Endothelial cell of umbilical vein (primary cell): Measurements from ENCODE around the gene OSBPL6. TPM values are rescaled to one million over a fixed set of nuclear protein-coding genes. Genes with fewer than 3 reads are reported as not detected.

Experiments
- BruUV-seq: library from RNA; stranded (reverse); fragments of 400-500 nt; replicated peaks from 2 replicates; lab custom pipeline; 2021; lab: Mats Ljungman, UMichigan
- CTCF ChIA-PET: fragments of 300-600, 350-600 bp; sonication (Branson Sonifier 250); formaldehyde crosslinking; loops from one replicate; lab custom pipeline; 2021; ENCODE audit warnings: antibody characterized with exemption, inconsistent platforms; lab: Charles Lee
- POLR2A ChIA-PET: fragments of 300-600, 350-600 bp; sonication (Branson Sonifier 250); formaldehyde crosslinking; loops from one replicate; lab custom pipeline; 2021; ENCODE audit warnings: antibody characterized with exemption, inconsistent platforms; lab: Charles Lee
- DNase-seq: peaks from one replicate; pipeline ENCODE4 v3.0.0-alpha.2; 2011; ENCODE audit warnings: low read depth, low spot score
- FAIRE-seq: peaks from 2 replicates; lab custom pipeline; 2011; peaks lifted over from hg19 to GRCh38; lab: Jason Lieb, UNC
- H2AFZ ChIP-seq: 2 replicates; pipeline ENCODE4 v1.6.0; 2012; ENCODE audit warnings: low read depth, low read length, control low read depth, inconsistent platforms
- H3K27ac ChIP-seq: 2 replicates; pipeline ENCODE4 v1.5.1; 2011; ENCODE audit warnings: low read depth, mild to moderate bottlenecking, control low read depth, low read length, moderate library complexity; ENCODE audit not compliant: insufficient read depth
- H3K27me3 ChIP-seq, 2 experiments: 2 replicates each; pipeline versions ENCODE4 v1.6.0 to v1.6.1; 2011; ENCODE audit warnings: low read length in 2 of 2, mixed read lengths in 1 of 2; ENCODE audit not compliant: control insufficient read depth in 2 of 2, insufficient read depth in 2 of 2
- H3K36me3 ChIP-seq, 2 experiments: 2 replicates in 1 of 2; 3 replicates in 1 of 2; pipeline ENCODE4 v1.5.1; 2011; ENCODE audit warnings: low read length in 2 of 2, mild to moderate bottlenecking in 1 of 2, moderate library complexity in 1 of 2; ENCODE audit not compliant: control insufficient read depth in 2 of 2, insufficient read depth in 2 of 2; ENCODE audit errors: extremely low read depth in 1 of 2
- H3K4me1 ChIP-seq: 3 replicates; pipeline ENCODE4 v1.5.1; 2011; ENCODE audit warnings: mild to moderate bottlenecking, low read length; ENCODE audit not compliant: control insufficient read depth, insufficient read depth; ENCODE audit errors: extremely low read depth
- H3K4me2 ChIP-seq: 2 replicates; pipeline ENCODE4 v1.6.1; 2011; ENCODE audit warnings: low read length, control low read depth, mixed read lengths; ENCODE audit not compliant: insufficient read depth
- H3K4me3 ChIP-seq, 3 experiments: fragments of 200-600 bp in 1 of 3; sonication (generic), shearing (Covaris generic) in 1 of 3; replicated peaks in 1 of 3; 2 replicates each; pipeline ENCODE4 v1.5.1; 2011 to 2016; ENCODE audit warnings: control low read depth in 3 of 3, low read length in 3 of 3, mild to moderate bottlenecking in 2 of 3, inconsistent platforms in 1 of 3, low read depth in 1 of 3, moderate library complexity in 1 of 3; ENCODE audit not compliant: insufficient read depth in 1 of 3
- H3K79me2 ChIP-seq: 2 replicates; pipeline ENCODE4 v1.6.0; 2012; ENCODE audit warnings: low read length, inconsistent platforms; ENCODE audit not compliant: control insufficient read depth, insufficient read depth
- H3K9ac ChIP-seq: replicated peaks from 2 replicates; pipeline ENCODE3; 2011; ENCODE audit warnings: low read length, control low read depth; ENCODE audit not compliant: insufficient read depth; ENCODE audit errors: extremely low read depth
- H3K9me1 ChIP-seq: replicated peaks from 3 replicates; pipeline ENCODE4 v1.6.0; 2011; ENCODE audit warnings: mild to moderate bottlenecking, low read length; ENCODE audit not compliant: control insufficient read depth, insufficient read depth; ENCODE audit errors: extremely low read depth
- H3K9me3 ChIP-seq: replicated peaks from 2 replicates; pipeline ENCODE4 v1.5.1; 2012; ENCODE audit warnings: low read length, inconsistent platforms; ENCODE audit not compliant: control insufficient read depth, insufficient read depth
- H4K20me1 ChIP-seq: replicated peaks from 2 replicates; pipeline ENCODE3; 2011; ENCODE audit warnings: mild to moderate bottlenecking, low read length; ENCODE audit not compliant: control insufficient read depth, insufficient read depth; ENCODE audit errors: extremely low read depth
- CTCF ChIP-seq, 2 donors: IDR thresholded peaks; 1 replicate in 1 of 2; 2 replicates in 1 of 2; pipeline ENCODE4 v1.5.1; 2011; ENCODE audit warnings: low read length in 2 of 2, mild to moderate bottlenecking in 2 of 2, moderate library complexity in 2 of 2, control low read depth in 1 of 2, inconsistent platforms in 1 of 2, low read depth in 1 of 2; ENCODE audit not compliant: insufficient read depth in 1 of 2; ENCODE audit errors: extremely low read depth in 1 of 2
- EZH2 ChIP-seq: IDR thresholded peaks from 2 replicates; pipeline ENCODE4 v1.6.1; 2012; ENCODE audit warnings: borderline replicate concordance, low read depth, mild to moderate bottlenecking, moderate library complexity, low read length, inconsistent platforms; ENCODE audit not compliant: severe bottlenecking
- FOS ChIP-seq: IDR thresholded peaks from 2 replicates; pipeline ENCODE4 v1.6.1; 2011; ENCODE audit warnings: mild to moderate bottlenecking, low read length, moderate library complexity, borderline replicate concordance; ENCODE audit not compliant: insufficient read depth
- GATA2 ChIP-seq: IDR thresholded peaks from 2 replicates; pipeline ENCODE4 v1.7.0; 2011; ENCODE audit warnings: low read depth, mild to moderate bottlenecking, moderate library complexity, mixed read lengths, low read length; ENCODE audit not compliant: insufficient read length, insufficient read depth
- JUN ChIP-seq: IDR thresholded peaks from 2 replicates; pipeline ENCODE4 v1.6.1; 2011; ENCODE audit warnings: borderline replicate concordance, low read depth; ENCODE audit not compliant: insufficient read length, insufficient read depth
- MAX ChIP-seq: IDR thresholded peaks from 2 replicates; pipeline ENCODE4 v1.6.1; 2011; ENCODE audit not compliant: insufficient read depth, insufficient read length
- MYC ChIP-seq: IDR thresholded peaks from one replicate; pipeline ENCODE4 v1.6.1; 2011; ENCODE audit warnings: mild to moderate bottlenecking, low read depth, low read length
- POLR2A ChIP-seq: IDR thresholded peaks from 2 replicates; pipeline ENCODE4 v1.6.1; 2012; ENCODE audit warnings: low read depth, mild to moderate bottlenecking, control low read depth, low read length
- POLR2AphosphoS5 ChIP-seq: IDR thresholded peaks from 2 replicates; pipeline ENCODE4 v1.6.1; 2012; ENCODE audit warnings: low read depth, mild to moderate bottlenecking, control low read depth, low read length, moderate library complexity; ENCODE audit not compliant: insufficient read depth
- dilution Hi-C: fragments of 300-500 bp; cut with MboI; formaldehyde crosslinking; loops from one replicate; pipeline ENCODE4 v1.15.0; 2019; ENCODE audit warnings: low sequenced_read_pairs; ENCODE audit not compliant: extremely low pct_ligation_motif_present
- intact Hi-C: fragments of 100-400 bp; cut with micrococcal nuclease; formaldehyde crosslinking; loops from one replicate; pipeline ENCODE4 v1.10.0; 2022
- polyA plus RNA-seq, 4 experiments: library from polyadenylated mRNA; depleted of rRNA in 3 of 4; stranded (reverse) in 3 of 4; unstranded in 1 of 4; fragments of >200 nt; gene quantifications; 2 replicates each; pipeline versions ENCODE4 v1.2.1 to v1.2.3, GENCODE V29; 2011 to 2012; ENCODE audit warnings: missing spikeins in 1 of 4
- total RNA-seq: library from RNA; stranded (reverse); gene quantifications from 2 replicates; pipeline ENCODE4 v1.2.3, GENCODE V29; 2021

Gene OSBPL6
- total and polyA plus RNA-seq, 2 donors (not counting 3 experiments of a cell fraction or from before 2014, with no cell fraction given) = 1.5 to 2.3 TPM

- Histone ChIP-seq H2AFZ (no peak overlapping the region), H3K79me2 (no peaks in the 10 kb centered on the region), H3K9me1 (no peaks in the 10 kb centered on the region), H3K27ac (no peak overlapping the region), H3K36me3 (no peaks in the 10 kb centered on the region), H3K9me3 (no peaks in the 10 kb centered on the region), H4K20me1 (no peaks in the 10 kb centered on the region), H3K4me2 (no peak overlapping the region), H3K27me3 (no peaks in the 10 kb centered on the region), H3K4me3 (no peak overlapping the region), H3K4me1 (no peaks in the 10 kb centered on the region), H3K9ac (no peak overlapping the region)
- dilution Hi-C loops (no loop called here), intact Hi-C loops (no loop called here)
- no TSS peak for BruUV-seq
- FAIRE-seq (no peak), DNase-seq (no peak)
- ChIA-PET CTCF (no interaction called here), POLR2A (no interaction called here)
- TF ChIP-seq POLR2AphosphoS5 (no peak), MYC (no peak), EZH2 (no peak), FOS (no peak), CTCF (IDR thresholded peaks at IDR 0.05; ENCODE audit: extremely low read depth in 1 of 2, insufficient read depth in 1 of 2, low read depth in 1 of 2, low read length in 2 of 2) (no peak), GATA2 (no peak), MAX (no peak), POLR2A (no peak), JUN (no peak)
These were observed 39.1 kb downstream of the OSBPL6 start for GRCh38 chr2:178233428-178233827.
